Thymus (tissue), 11 donors: ENCODE data around the gene ISOC2. TPM values are rescaled to one million over a fixed set of nuclear protein-coding genes. Genes with fewer than 3 reads are reported as not detected.
"Not testable (repeated sequence)": the region's sequence is repeated elsewhere in the genome, so short reads cannot be mapped to it uniquely, and the experiment has no call there.

Experiments used
- DNase-seq, 9 donors: peaks; one replicate each; pipeline ENCODE4 v3.0.0-alpha.2; 2013; ENCODE audit warnings: low spot score in 9 of 9, low read depth in 6 of 9, missing footprints in 1 of 9
- H3K27ac ChIP-seq, 2 donors: one replicate each; pipeline ENCODE4 v1.5.1; 2013; ENCODE audit warnings: control low read depth in 1 of 2, low read depth in 1 of 2, low read length in 1 of 2, mild to moderate bottlenecking in 1 of 2, moderate library complexity in 1 of 2
- H3K27me3 ChIP-seq, 2 donors: one replicate each; pipeline ENCODE4 v1.5.1; 2013; ENCODE audit warnings: low read length in 1 of 2; ENCODE audit not compliant: control insufficient read depth in 2 of 2, insufficient read depth in 1 of 2
- H3K36me3 ChIP-seq, 2 donors: one replicate each; pipeline ENCODE4 v1.5.1; 2013; ENCODE audit warnings: low read length in 1 of 2, mild to moderate bottlenecking in 1 of 2, moderate library complexity in 1 of 2; ENCODE audit not compliant: control insufficient read depth in 2 of 2, insufficient read depth in 2 of 2
- H3K4me1 ChIP-seq, 2 donors: one replicate each; pipeline ENCODE4 v1.5.1; 2013; ENCODE audit warnings: low read length in 2 of 2; ENCODE audit not compliant: control insufficient read depth in 2 of 2, insufficient read depth in 2 of 2
- H3K4me3 ChIP-seq, 2 donors: one replicate each; pipeline ENCODE4 v1.5.1; 2013; ENCODE audit warnings: low read length in 2 of 2, control low read depth in 1 of 2, mild to moderate bottlenecking in 1 of 2
- H3K9me3 ChIP-seq, 2 donors: one replicate each; pipeline ENCODE4 v1.5.1; 2013; ENCODE audit warnings: low read length in 1 of 2, mild to moderate bottlenecking in 1 of 2; ENCODE audit not compliant: control insufficient read depth in 2 of 2, insufficient read depth in 1 of 2
- WGBS: extraction: QIAGEN DNeasy Blood & Tissue Kit; methylation state at CpG from one replicate; pipeline ENCODE4 v1.1.7; 2013; 5-methylcytosine and 5-hydroxymethylcytosine counted together
- polyA plus RNA-seq: library from polyadenylated mRNA; stranded (reverse); fragments of 200-250 nt; gene quantifications from one replicate; pipeline ENCODE4 v1.2.3, GENCODE V29; 2013
- total RNA-seq: library from RNA; stranded (reverse); fragments of 120-200 nt; gene quantifications from one replicate; pipeline ENCODE4 v1.2.4, GENCODE V29; 2013
- donor health status: healthy.

Gene ISOC2
- total and polyA plus RNA-seq, 2 donors = 24.8 to 26.4 TPM

- no peak for DNase-seq
- peaks cover 8 to 27% of the 10 kb centered on the region in 2 donors for H3K4me1 ChIP-seq
- H3K27ac ChIP-seq = no peak overlapping the region
- H3K4me3 ChIP-seq = no peak overlapping the region
- peaks cover 0 to 30% of the 10 kb centered on the region in 2 donors for H3K9me3 ChIP-seq
- 98% methylated on average over 26 of the region's 26 CpGs for WGBS
- peaks cover 8 to 25% of the 10 kb centered on the region in 2 donors for H3K36me3 ChIP-seq
- H3K27me3 ChIP-seq = no peaks in the 10 kb centered on the region
Observed at GRCh38 chr19:55500368-55500952, 39.0 kb upstream of the ISOC2 start.

DNA sequence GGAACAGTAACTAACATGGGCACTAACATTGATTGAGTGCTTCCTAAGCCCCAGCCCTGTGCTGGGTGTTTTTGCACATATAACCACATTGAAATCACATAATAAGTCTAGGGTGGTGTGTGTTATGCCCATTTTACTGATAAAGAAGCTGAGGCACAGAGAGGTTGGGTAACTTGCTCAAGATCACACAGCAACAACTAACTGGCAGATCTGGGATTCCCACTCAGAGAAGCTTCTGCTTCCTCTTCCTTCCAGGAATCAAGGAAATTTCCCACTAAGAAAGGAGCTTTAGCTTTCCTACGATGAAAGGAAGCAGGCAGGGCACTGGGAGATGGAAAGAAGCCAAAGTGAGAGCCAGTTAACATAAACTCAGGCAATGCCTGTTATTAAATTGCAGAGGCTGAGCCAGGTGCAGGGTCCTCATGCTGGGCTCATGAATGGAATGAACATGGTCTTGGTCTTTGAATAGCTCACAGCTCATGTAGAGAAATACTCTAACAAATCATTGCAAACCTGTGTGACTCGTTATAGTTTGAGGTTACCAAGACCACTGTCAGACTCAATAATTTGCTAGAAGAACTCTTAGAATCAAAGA lies 36.9 kb upstream of the ISOC2 start:
- H3K27ac ChIP-seq = no peak overlapping the region

GRCh38 chr19:55497763-55498162 lies 36.3 kb upstream of the ISOC2 start:
- Histone ChIP-seq H3K4me3 (no peak overlapping the region), H3K36me3 (peaks cover 8 to 25% of the 10 kb centered on the region in 2 donors), H3K4me1 (peaks cover 3 to 27% of the 10 kb centered on the region in 2 donors), H3K27me3 (peaks cover 0 to 18% of the 10 kb centered on the region in 2 donors), H3K27ac (no peak overlapping the region), H3K9me3 (peaks cover 0 to 17% of the 10 kb centered on the region in 2 donors)
- 94% methylated on average over 13 of the region's 13 CpGs for WGBS
- DNase-seq = no peak

More for the DNA sequence above, 36.9 kb upstream of the ISOC2 start:
- Histone ChIP-seq H3K4me1 (peaks cover 3 to 26% of the 10 kb centered on the region in 2 donors), H3K36me3 (peaks cover 8 to 25% of the 10 kb centered on the region in 2 donors), H3K27me3 (peaks cover 0 to 13% of the 10 kb centered on the region in 2 donors), H3K9me3 (peaks cover 0 to 22% of the 10 kb centered on the region in 2 donors), H3K4me3 (no peak overlapping the region)
- WGBS = 75% methylated on average over 2 of the region's 2 CpGs
- no peak for DNase-seq

- Histone ChIP-seq H3K9me3 (peaks cover 0 to 16% of the 10 kb centered on the region in 2 donors), H3K36me3 (peaks cover 8 to 24% of the 10 kb centered on the region in 2 donors), H3K4me1 (peaks cover 13 to 37% of the 10 kb centered on the region in 2 donors), H3K27me3 (peaks cover 0 to 21% of the 10 kb centered on the region in 2 donors)
- not testable (repeated sequence) for H3K4me3 ChIP-seq, DNase-seq, H3K27ac ChIP-seq
- 90% methylated on average over 10 of the region's 10 CpGs for WGBS
Observed at GRCh38 chr19:55496820-55497219, 35.4 kb upstream of the ISOC2 start.

DNA sequence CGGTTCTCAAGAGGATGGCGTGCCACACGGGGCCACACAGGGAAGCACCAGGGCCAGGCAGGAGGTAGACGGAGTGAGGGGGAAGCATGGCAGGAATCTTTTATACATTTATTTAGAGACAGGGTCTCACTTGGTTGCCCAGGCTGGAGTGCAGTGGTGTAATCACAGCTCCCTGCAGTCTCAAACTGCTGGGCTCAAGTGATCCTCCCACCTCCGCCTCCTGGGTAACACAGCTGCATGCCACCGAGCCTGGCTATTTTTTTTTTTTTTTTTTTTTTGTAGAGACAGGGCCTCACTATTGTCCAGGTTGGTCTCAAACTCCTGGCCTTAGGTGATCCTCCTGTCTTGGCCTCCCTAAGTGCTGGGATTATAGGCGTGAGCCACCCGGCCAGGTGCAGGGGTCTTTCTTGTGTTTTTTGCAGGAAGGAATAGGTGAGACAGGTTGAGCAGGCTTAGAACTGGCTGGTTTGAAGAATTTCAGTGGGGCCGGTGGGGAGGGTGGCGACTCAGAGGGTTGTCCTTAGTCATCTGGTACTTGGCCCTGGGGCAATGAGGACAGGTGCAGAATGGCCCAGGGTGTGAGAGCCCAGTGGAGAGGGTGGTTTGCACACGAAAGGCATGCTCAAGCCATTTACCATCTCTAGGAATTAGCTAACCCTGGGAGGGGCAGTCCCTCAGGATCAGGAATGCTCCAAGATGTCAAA lies 34.4 kb upstream of the ISOC2 start:
- Histone ChIP-seq H3K4me1 (peaks cover 15 to 45% of the 10 kb centered on the region in 2 donors), H3K9me3 (peaks cover 0 to 6% of the 10 kb centered on the region in 2 donors), H3K4me3 (no peak overlapping the region), H3K36me3 (peaks cover 8 to 14% of the 10 kb centered on the region in 2 donors), H3K27me3 (peaks cover 0 to 27% of the 10 kb centered on the region in 2 donors), H3K27ac (no peak overlapping the region)
- DNase-seq = no peak
- WGBS = 95% methylated on average over 11 of the region's 11 CpGs

GRCh38 chr19:55494172-55494761 lies 32.8 kb upstream of the ISOC2 start:
- H3K36me3 ChIP-seq = peaks cover 0 to 5% of the 10 kb centered on the region in 2 donors
- peaks cover 0 to 34% of the 10 kb centered on the region in 2 donors for H3K27me3 ChIP-seq
- no peaks in the 10 kb centered on the region for H3K9me3 ChIP-seq
- WGBS = 55% methylated on average over 22 of the region's 22 CpGs
- DNase-seq = peak in 1 of 9 donors; percentile 33
- peaks cover 18 to 49% of the 10 kb centered on the region in 2 donors for H3K4me1 ChIP-seq
- no peak overlapping the region for H3K4me3 ChIP-seq
- no peak overlapping the region for H3K27ac ChIP-seq

DNA sequence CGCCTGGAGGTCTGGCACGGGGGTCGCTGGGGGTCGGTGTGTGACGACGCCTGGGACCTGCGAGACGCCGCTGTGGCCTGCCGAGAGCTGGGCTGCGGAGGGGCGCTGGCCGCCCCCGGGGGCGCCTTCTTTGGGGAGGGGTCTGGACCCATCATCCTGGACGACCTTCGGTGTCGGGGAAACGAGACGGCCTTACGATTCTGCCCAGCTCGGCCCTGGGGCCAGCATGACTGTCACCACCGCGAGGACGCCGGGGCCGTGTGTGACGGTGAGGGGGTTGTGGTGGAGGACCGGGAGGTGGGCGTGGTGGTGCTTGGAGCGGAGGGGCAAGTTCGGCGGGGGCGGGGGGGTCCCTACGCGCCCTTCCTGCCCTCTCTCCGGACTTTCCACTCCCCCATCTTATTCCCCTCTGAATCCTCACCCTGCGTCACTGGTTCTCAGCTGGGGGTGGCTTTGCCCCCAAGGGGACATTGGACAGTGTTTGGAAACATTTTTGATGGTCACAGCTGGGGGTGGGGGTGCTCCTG lies 32.3 kb upstream of the ISOC2 start:
- no peak overlapping the region for H3K27ac ChIP-seq
- H3K4me3 ChIP-seq = no peak overlapping the region
- no peak for DNase-seq
- no peaks in the 10 kb centered on the region for H3K36me3 ChIP-seq
- H3K4me1 ChIP-seq = peaks cover 19 to 49% of the 10 kb centered on the region in 2 donors
- H3K27me3 ChIP-seq = peaks cover 0 to 34% of the 10 kb centered on the region in 2 donors
- no peaks in the 10 kb centered on the region for H3K9me3 ChIP-seq
- WGBS = 67% methylated on average over 38 of the region's 38 CpGs

DNA sequence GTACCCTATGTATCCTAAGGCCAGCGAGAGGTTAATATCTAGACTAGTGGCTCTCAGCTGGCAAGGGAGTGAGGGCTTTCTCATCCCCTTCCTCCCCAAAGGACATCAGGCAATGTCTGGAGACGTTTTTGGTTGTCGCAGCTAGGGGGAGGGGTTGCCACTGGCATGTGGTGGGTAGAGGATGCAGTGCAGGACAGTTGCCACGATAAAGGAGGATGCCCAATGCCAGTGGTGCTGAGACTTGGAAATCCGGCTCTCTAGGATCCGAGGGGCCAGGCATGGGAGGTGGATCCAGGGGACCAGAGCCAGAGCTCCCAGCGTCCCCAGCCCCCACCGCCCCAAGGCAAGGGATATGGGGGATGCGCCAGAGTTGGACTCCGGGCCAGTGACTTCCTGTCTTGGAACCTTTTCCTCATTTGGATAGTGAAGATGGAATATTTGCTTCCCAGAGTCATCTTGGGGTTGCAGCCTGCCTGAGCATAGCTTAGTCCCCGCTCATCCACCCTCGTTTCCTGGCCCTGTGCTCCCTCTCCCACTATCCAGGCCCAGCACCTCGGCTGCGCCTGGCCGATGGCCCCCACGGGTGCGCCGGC lies 31.7 kb upstream of the ISOC2 start:
- Histone ChIP-seq H3K4me3 (no peak overlapping the region), H3K36me3 (no peaks in the 10 kb centered on the region), H3K4me1 (peaks cover 19 to 47% of the 10 kb centered on the region in 2 donors), H3K9me3 (no peaks in the 10 kb centered on the region), H3K27me3 (peaks cover 0 to 34% of the 10 kb centered on the region in 2 donors), H3K27ac (no peak overlapping the region)
- DNase-seq = no peak
- 76% methylated on average over 18 of the region's 18 CpGs for WGBS
